Renal cortex interstitium (tissue), 11 donors: ENCODE measurements around the gene TRIOBP. TPM values are rescaled to one million over a fixed set of nuclear protein-coding genes. Genes with fewer than 3 reads are reported as not detected.
A peak's percentile ranks its signal among the peaks of the same experiment; 100 is the strongest.

Experiments used
- DNase-seq, 11 donors: peaks; one replicate each; pipeline ENCODE4 v3.0.0-alpha.2; 2013; ENCODE audit warnings: low read depth in 9 of 11, low spot score in 4 of 11; ENCODE audit errors: extremely low read depth in 1 of 11
- polyA plus RNA-seq, 3 donors: library from polyadenylated mRNA; unstranded; fragments of 120-200 nt; gene quantifications; one replicate each; pipeline ENCODE4 v1.2.1, GENCODE V29; 2013; ENCODE audit not compliant: insufficient read length in 3 of 3

Gene TRIOBP
- polyA plus RNA-seq, 3 donors: 57.5 to 80.8 (median 78.7) TPM

GRCh38 chr22:37739035-37739434 is 42.2 kb downstream of the TRIOBP start:
- DNase-seq: peak in 9 of 11 donors; percentile 54 to 76 (median 65)

- DNase-seq: no peak
Measured at GRCh38 chr22:37739611-37740049, 42.8 kb downstream of the TRIOBP start.

GRCh38 chr22:37740455-37741311 is 43.8 kb downstream of the TRIOBP start:
- no peak for DNase-seq

GRCh38 chr22:37741312-37741795 is 44.5 kb downstream of the TRIOBP start:
- DNase-seq: peak; percentile 51 to 86 (median 78)

- no peak for DNase-seq
Measured at GRCh38 chr22:37742376-37743171, 45.7 kb downstream of the TRIOBP start.

GRCh38 chr22:37744589-37744988 is 47.7 kb downstream of the TRIOBP start:
- no peak for DNase-seq

GRCh38 chr22:37745548-37746365 is 48.9 kb downstream of the TRIOBP start:
- peak in 10 of 11 donors; percentile 56 to 90 (median 82) for DNase-seq

GRCh38 chr22:37746366-37747079 is 49.7 kb downstream of the TRIOBP start:
- no peak for DNase-seq

- no peak for DNase-seq
Measured at GRCh38 chr22:37747080-37747714, 50.3 kb downstream of the TRIOBP start.

GRCh38 chr22:37747715-37748100 is 50.9 kb downstream of the TRIOBP start:
- DNase-seq: no peak

GRCh38 chr22:37748659-37749058 is 51.8 kb downstream of the TRIOBP start:
- DNase-seq: no peak

GRCh38 chr22:37749226-37749625 is 52.4 kb downstream of the TRIOBP start:
- no peak for DNase-seq

GRCh38 chr22:37749831-37750595 is 53.2 kb downstream of the TRIOBP start:
- DNase-seq: no peak

- no peak for DNase-seq
Measured at GRCh38 chr22:37750596-37751162, 53.8 kb downstream of the TRIOBP start.

- no peak for DNase-seq
Measured at GRCh38 chr22:37751449-37752188, 54.8 kb downstream of the TRIOBP start.
